Astrocyte of the cerebellum (primary cell): Measurements from ENCODE around the gene MGME1.

Experiments used
- DNase-seq: peaks from one replicate; pipeline ENCODE4 v3.0.0-alpha.2; 2011; ENCODE audit warnings: low read depth
- H3K4me3 ChIP-seq: 2 replicates; pipeline ENCODE4 v1.5.1; 2011; ENCODE audit warnings: mild to moderate bottlenecking, low read depth, low read length, moderate library complexity
- CTCF ChIP-seq: IDR thresholded peaks from 2 replicates; pipeline ENCODE4 v1.5.1; 2012; ENCODE audit warnings: low read length, low read depth, moderate library complexity, mild to moderate bottlenecking; ENCODE audit errors: missing control alignments
- in situ Hi-C: cut with HindIII; loops from 2 replicates; pipeline ENCODE4 v1.10.0; 2017; ENCODE audit warnings: low sequenced_read_pairs

The MGME1 gene

GRCh38 chr20:17964632-17965031 lies 4.2 kb upstream of the MGME1 start:
- in situ Hi-C loops = no loop called here
- TF ChIP-seq CTCF = no peak
- DNase-seq = no peak
- peak overlapping the region; percentile 90 for H3K4me3 ChIP-seq

- no peak for DNase-seq
- peak overlapping the region; percentile 90 for H3K4me3 ChIP-seq
- no peak for TF ChIP-seq CTCF
- in situ Hi-C loops = no loop called here
Observed at GRCh38 chr20:17965042-17965697, 3.6 kb upstream of the MGME1 start.

GRCh38 chr20:17966432-17967310 lies 2.1 kb upstream of the MGME1 start:
- TF ChIP-seq CTCF = peak; percentile 40
- in situ Hi-C loops = no loop called here
- DNase-seq = no peak
- peak overlapping the region; percentile 90 for H3K4me3 ChIP-seq

GRCh38 chr20:17967521-17968365 lies 1.1 kb upstream of the MGME1 start:
- DNase-seq = no peak
- in situ Hi-C loops = no loop called here
- peak overlapping the region; percentile 90 for H3K4me3 ChIP-seq
- TF ChIP-seq CTCF = no peak

- peak overlapping the region; percentile 90 for H3K4me3 ChIP-seq
- no peak for DNase-seq
- in situ Hi-C loops = no loop called here
- no peak for TF ChIP-seq CTCF
Observed at GRCh38 chr20:17969278-17969883, 563 bp downstream of the MGME1 start.
